Neural cell (in vitro differentiated cells): ENCODE data around the gene DLG2. TPM values are rescaled to one million over a fixed set of nuclear protein-coding genes. Genes with fewer than 3 reads are reported as not detected.
A peak's percentile ranks its signal among the peaks of the same experiment; 100 is the strongest.

ENCODE experiments used
- H2AFZ ChIP-seq: fragments of 200-600, 300-800 bp; sonication (generic), shearing (Covaris generic); 2 replicates; pipeline ENCODE4 v1.6.0; 2014; ENCODE audit warnings: low read depth, mild to moderate bottlenecking, antibody characterized with exemption, low read length, moderate library complexity
- H3F3A ChIP-seq: fragments of 200-600 bp; shearing (Covaris generic); 2 replicates; pipeline ENCODE4 v1.6.1; 2016; ENCODE audit warnings: mild to moderate bottlenecking, moderate library complexity, mixed read lengths, antibody characterized with exemption, low read length; ENCODE audit not compliant: insufficient read depth, poor library complexity, severe bottlenecking
- H3K27ac ChIP-seq: fragments of 200-600, 300-800 bp; sonication (generic), shearing (Covaris generic); 2 replicates; pipeline ENCODE4 v1.5.1; 2014; ENCODE audit warnings: mild to moderate bottlenecking, low read length, moderate library complexity
- H3K27me3 ChIP-seq: fragments of 300-800, 200-600 bp; sonication (generic), shearing (Covaris generic); 2 replicates; pipeline ENCODE4 v1.6.0; 2014; ENCODE audit warnings: mild to moderate bottlenecking, low read depth, low read length, moderate library complexity; ENCODE audit not compliant: insufficient read depth
- H3K36me3 ChIP-seq: fragments of 300-800, 200-600 bp; sonication (generic), shearing (Covaris generic); 2 replicates; pipeline ENCODE4 v1.5.1; 2014; ENCODE audit warnings: mild to moderate bottlenecking, antibody characterized with exemption, low read length, moderate library complexity; ENCODE audit not compliant: insufficient read depth
- H3K4me2 ChIP-seq: fragments of 300-800, 200-600 bp; sonication (generic), shearing (Covaris generic); 2 replicates; pipeline ENCODE4 v1.6.0; 2014; ENCODE audit warnings: mild to moderate bottlenecking, low read length
- H3K4me3 ChIP-seq: fragments of 300-800, 200-600 bp; sonication (generic), shearing (Covaris generic); 2 replicates; pipeline ENCODE4 v1.5.1; 2014; ENCODE audit warnings: mild to moderate bottlenecking, low read length, moderate library complexity
- H3K79me2 ChIP-seq: fragments of 200-600 bp; shearing (Covaris generic); replicated peaks from 2 replicates; pipeline ENCODE4 v1.6.0; 2014; ENCODE audit warnings: mild to moderate bottlenecking, low read length, moderate library complexity; ENCODE audit not compliant: insufficient read depth
- H3K9ac ChIP-seq: fragments of 300-800, 200-600 bp; sonication (generic), shearing (Covaris generic); 2 replicates; pipeline ENCODE4 v1.6.1; 2016; ENCODE audit warnings: mild to moderate bottlenecking, low read length, mixed read lengths
- H3K9me2 ChIP-seq: fragments of 200-600 bp; shearing (Covaris generic); 2 replicates; pipeline ENCODE4 v1.6.1; 2016; ENCODE audit warnings: mild to moderate bottlenecking, low read length, mixed read lengths; ENCODE audit not compliant: insufficient read depth
- H3K9me3 ChIP-seq: fragments of 200-600, 300-800 bp; sonication (generic), shearing (Covaris generic); 2 replicates; pipeline ENCODE4 v1.6.1; 2016; ENCODE audit warnings: mild to moderate bottlenecking, mixed run types, low read length, moderate library complexity, mixed read lengths
- H4K20me1 ChIP-seq: fragments of 200-600 bp; shearing (Covaris generic); 2 replicates; pipeline ENCODE4 v1.6.1; 2016; ENCODE audit warnings: mild to moderate bottlenecking, mixed run types; ENCODE audit not compliant: insufficient read depth
- EP300 ChIP-seq: fragments of 450-650 bp; conservative IDR thresholded peaks from 2 replicates; pipeline ENCODE4 v1.6.1; 2014; ENCODE audit warnings: antibody characterized with exemption, mild to moderate bottlenecking, moderate library complexity; ENCODE audit not compliant: poor library complexity, severe bottlenecking
- EZH2 ChIP-seq: fragments of 200-600, 300-800 bp; shearing (Covaris generic), sonication (generic); IDR thresholded peaks from 2 replicates; pipeline ENCODE4 v1.6.1; 2014; ENCODE audit warnings: antibody characterized with exemption, low read length, borderline replicate concordance, mild to moderate bottlenecking; ENCODE audit not compliant: insufficient read depth, poor library complexity, severe bottlenecking
- MXI1 ChIP-seq: fragments of 450-650 bp; conservative IDR thresholded peaks from 2 replicates; pipeline ENCODE4 v1.6.1; 2014; ENCODE audit warnings: antibody characterized with exemption, mild to moderate bottlenecking; ENCODE audit not compliant: poor library complexity, severe bottlenecking
- POLR2AphosphoS5 ChIP-seq: IDR thresholded peaks from 2 replicates; pipeline ENCODE4 v1.6.1; 2012
- RAD21 ChIP-seq: fragments of 450-650 bp; conservative IDR thresholded peaks from 2 replicates; pipeline ENCODE4 v1.6.1; 2014; ENCODE audit warnings: antibody characterized with exemption, mild to moderate bottlenecking, moderate library complexity
- REST ChIP-seq: IDR thresholded peaks from 2 replicates; pipeline ENCODE4 v1.6.1; 2012; ENCODE audit warnings: borderline replicate concordance
- SMC3 ChIP-seq: fragments of 450-650 bp; conservative IDR thresholded peaks from 2 replicates; pipeline ENCODE4 v1.6.1; 2014; ENCODE audit warnings: antibody characterized with exemption, mild to moderate bottlenecking, moderate library complexity; ENCODE audit not compliant: poor library complexity
- TAF1 ChIP-seq: IDR thresholded peaks from 2 replicates; pipeline ENCODE4 v1.6.1; 2012; ENCODE audit warnings: low read depth
- polyA plus RNA-seq: library from polyadenylated mRNA; depleted of rRNA; stranded (reverse); fragments of >200 nt; gene quantifications from 2 replicates; pipeline ENCODE4 v1.2.3, GENCODE V29; 2014
- TF ChIP-seq, protein P1 (sequence below): fragments of 450-650 bp; IDR thresholded peaks from 2 replicates; pipeline ENCODE4 v1.5.1; 2014; ENCODE audit warnings: antibody characterized with exemption, mild to moderate bottlenecking, moderate library complexity; ENCODE audit not compliant: poor library complexity, severe bottlenecking

Gene DLG2
- polyA plus RNA-seq, 1 donor from 2014 or later: 179 TPM

DNA sequence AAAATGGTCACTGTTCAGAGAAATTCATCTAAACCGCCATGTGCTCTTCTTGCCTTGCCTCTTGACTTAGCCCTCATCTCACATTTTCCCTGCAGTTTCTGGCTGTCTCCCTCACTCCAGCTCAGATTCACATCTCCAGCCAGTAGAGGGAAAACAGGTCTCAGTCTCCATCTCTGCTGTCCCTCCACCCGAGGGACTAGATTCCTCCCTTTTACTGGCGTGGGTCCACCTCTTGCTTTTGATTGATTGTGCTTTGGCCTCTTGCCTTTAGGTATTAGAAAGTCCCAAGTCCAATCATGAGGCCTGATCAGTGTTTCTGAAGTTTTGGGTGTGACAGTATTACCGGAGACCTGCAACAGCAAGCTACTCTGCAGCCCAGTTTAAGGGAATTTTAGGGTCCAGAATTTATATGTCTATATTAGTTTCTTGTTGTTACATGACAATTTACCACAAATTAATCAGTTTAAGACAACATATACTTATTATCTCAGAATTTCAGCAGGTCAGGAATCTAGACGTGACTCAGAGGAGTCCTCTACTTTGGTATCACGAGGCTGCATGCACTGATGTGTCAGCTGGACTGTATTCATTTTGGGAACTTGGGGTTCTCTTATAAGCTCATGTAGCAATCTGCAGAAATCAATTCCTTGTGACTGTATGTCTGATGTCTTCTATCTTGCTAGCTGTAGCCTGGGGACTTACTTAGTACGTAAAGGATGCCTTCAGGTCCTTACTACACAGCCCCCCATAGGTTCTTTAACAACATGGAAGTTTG lies 1535.7 kb downstream of the DLG2 start:
- Histone ChIP-seq H3K4me2 (no peak overlapping the region), H3K36me3 (no peaks in the 10 kb centered on the region), H3K27ac (no peak overlapping the region), H3K9me3 (no peaks in the 10 kb centered on the region), H3F3A (peaks cover 5% of the 10 kb centered on the region), H3K4me3 (no peak overlapping the region), H3K27me3 (no peaks in the 10 kb centered on the region), H4K20me1 (no peaks in the 10 kb centered on the region), H2AFZ (no peak overlapping the region), H3K9me2 (no peaks in the 10 kb centered on the region), H3K9ac (no peak overlapping the region), H3K79me2 (no peaks in the 10 kb centered on the region)
- TF ChIP-seq REST: no peak
- TF ChIP-seq POLR2AphosphoS5: no peak
- TF ChIP-seq EP300: no peak
- no peak for TF ChIP-seq TAF1
- no peak for TF ChIP-seq EZH2
- TF ChIP-seq RAD21: no peak
- no peak for TF ChIP-seq SMC3
- TF ChIP-seq MXI1: no peak
- TF ChIP-seq, protein P1, sequence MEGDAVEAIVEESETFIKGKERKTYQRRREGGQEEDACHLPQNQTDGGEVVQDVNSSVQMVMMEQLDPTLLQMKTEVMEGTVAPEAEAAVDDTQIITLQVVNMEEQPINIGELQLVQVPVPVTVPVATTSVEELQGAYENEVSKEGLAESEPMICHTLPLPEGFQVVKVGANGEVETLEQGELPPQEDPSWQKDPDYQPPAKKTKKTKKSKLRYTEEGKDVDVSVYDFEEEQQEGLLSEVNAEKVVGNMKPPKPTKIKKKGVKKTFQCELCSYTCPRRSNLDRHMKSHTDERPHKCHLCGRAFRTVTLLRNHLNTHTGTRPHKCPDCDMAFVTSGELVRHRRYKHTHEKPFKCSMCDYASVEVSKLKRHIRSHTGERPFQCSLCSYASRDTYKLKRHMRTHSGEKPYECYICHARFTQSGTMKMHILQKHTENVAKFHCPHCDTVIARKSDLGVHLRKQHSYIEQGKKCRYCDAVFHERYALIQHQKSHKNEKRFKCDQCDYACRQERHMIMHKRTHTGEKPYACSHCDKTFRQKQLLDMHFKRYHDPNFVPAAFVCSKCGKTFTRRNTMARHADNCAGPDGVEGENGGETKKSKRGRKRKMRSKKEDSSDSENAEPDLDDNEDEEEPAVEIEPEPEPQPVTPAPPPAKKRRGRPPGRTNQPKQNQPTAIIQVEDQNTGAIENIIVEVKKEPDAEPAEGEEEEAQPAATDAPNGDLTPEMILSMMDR: no peak

DNA sequence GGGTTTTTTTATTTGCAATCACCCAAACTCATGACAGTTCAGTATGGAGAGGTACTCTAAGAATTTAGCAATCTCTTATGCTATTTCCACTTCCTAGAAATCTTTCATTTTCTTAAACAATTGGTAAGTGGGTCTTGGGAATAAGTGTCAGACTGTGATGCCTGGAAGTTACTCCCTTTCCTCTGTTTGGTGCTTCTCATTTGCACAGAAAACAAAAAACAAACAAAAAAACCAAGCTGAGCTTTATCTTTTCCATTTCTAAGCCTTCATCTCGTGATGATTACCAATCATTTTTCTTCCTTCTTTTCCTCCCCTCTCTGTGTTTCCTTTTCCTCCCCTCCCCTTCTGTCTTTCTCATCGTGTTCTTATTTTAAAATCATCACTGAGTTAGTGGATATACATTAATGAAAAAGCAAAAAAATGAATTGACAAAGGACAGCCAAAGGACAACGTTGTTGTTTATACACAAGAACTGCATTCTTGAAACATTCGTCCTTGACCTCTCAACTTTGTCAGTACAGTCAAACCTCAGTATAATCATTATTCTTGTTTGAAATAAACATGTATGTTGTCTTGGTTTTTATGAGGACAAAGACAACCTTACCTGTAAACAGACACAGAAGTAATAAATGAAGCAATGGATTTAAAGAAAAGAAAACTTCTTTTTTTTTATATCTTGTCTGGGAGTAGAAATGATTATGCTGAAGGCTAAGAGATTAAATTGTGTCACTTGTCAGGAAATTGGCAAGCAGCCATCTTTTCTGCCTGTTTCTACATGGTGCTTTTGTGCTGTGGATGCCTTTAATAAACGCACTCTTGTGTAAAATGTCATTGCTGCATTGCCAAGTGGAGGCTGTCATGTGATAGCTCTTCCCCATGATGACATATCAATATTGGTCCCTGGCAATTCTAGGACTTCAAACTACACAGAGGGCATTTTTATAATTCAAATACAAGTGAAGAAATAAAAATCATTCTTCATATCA lies 1537.8 kb downstream of the DLG2 start:
- Histone ChIP-seq H3K9me3 (no peaks in the 10 kb centered on the region), H2AFZ (peak overlapping the region; percentile 7), H3K27ac (peak overlapping the region; percentile 61), H3K4me2 (no peak overlapping the region), H3K9me2 (no peaks in the 10 kb centered on the region), H3K36me3 (no peaks in the 10 kb centered on the region), H3K4me3 (no peak overlapping the region), H3K27me3 (no peaks in the 10 kb centered on the region), H3K9ac (no peak overlapping the region), H3K79me2 (no peaks in the 10 kb centered on the region), H4K20me1 (no peaks in the 10 kb centered on the region), H3F3A (peaks cover 5% of the 10 kb centered on the region)
- TF ChIP-seq REST (no peak), RAD21 (no peak), SMC3 (no peak), MXI1 (no peak), POLR2AphosphoS5 (peak; percentile 41), TAF1 (no peak), EP300 (peak; percentile 78), EZH2 (no peak)
- TF ChIP-seq, protein P1: no peak
